MM.1S (cell line): ENCODE data around the gene TSPEAR.

Experiments used
- EZH2 ChIP-seq: fragments of 300-600 bp; sonication (generic); optimal IDR thresholded peaks from 2 replicates; pipeline ENCODE3; 2017; ENCODE audit warnings: low read depth, mild to moderate bottlenecking, antibody characterized with exemption, low read length, mixed read lengths
- EZH2phosphoT487 ChIP-seq: fragments of 300-600 bp; sonication (generic); IDR thresholded peaks from 2 replicates; pipeline ENCODE4 v1.6.1; 2018; ENCODE audit warnings: antibody characterized with exemption, low read length
- TF ChIP-seq, protein P1 (sequence below): fragments of 300-600 bp; sonication (generic); IDR thresholded peaks from 2 replicates; pipeline ENCODE4 v1.5.1; 2016; ENCODE audit warnings: antibody characterized with exemption, low read length, mixed read lengths

GRCh38 chr21:44460441-44460755 is 251.0 kb downstream of the TSPEAR start:
- TF ChIP-seq EZH2 (no peak), EZH2phosphoT487 (no peak)
- TF ChIP-seq, protein P1, sequence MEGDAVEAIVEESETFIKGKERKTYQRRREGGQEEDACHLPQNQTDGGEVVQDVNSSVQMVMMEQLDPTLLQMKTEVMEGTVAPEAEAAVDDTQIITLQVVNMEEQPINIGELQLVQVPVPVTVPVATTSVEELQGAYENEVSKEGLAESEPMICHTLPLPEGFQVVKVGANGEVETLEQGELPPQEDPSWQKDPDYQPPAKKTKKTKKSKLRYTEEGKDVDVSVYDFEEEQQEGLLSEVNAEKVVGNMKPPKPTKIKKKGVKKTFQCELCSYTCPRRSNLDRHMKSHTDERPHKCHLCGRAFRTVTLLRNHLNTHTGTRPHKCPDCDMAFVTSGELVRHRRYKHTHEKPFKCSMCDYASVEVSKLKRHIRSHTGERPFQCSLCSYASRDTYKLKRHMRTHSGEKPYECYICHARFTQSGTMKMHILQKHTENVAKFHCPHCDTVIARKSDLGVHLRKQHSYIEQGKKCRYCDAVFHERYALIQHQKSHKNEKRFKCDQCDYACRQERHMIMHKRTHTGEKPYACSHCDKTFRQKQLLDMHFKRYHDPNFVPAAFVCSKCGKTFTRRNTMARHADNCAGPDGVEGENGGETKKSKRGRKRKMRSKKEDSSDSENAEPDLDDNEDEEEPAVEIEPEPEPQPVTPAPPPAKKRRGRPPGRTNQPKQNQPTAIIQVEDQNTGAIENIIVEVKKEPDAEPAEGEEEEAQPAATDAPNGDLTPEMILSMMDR, result no peak
